Testis (tissue), 2 donors: ENCODE data around the gene NEURL1.

Experiments used
- CTCF ChIP-seq, 3 experiments: fragments of 450-650 bp in 2 of 3; fragments of 200-600 bp in 1 of 3; sonication (generic) in 1 of 3; IDR thresholded peaks; one replicate each; pipeline ENCODE4 v1.5.1; 2016 to 2019; ENCODE audit warnings: antibody characterized with exemption in 3 of 3, mild to moderate bottlenecking in 2 of 3, moderate library complexity in 1 of 3
- POLR2A ChIP-seq: fragments of 450-650 bp; IDR thresholded peaks from one replicate; pipeline ENCODE4 v1.6.1; 2017; ENCODE audit warnings: antibody characterized with exemption, mild to moderate bottlenecking, moderate library complexity

- TF ChIP-seq CTCF (IDR thresholded peaks at IDR 0.05) (no peak), POLR2A (no peak)
These were observed 35.0 kb downstream of the NEURL1 start for GRCh38 chr10:103528549-103528948.
